ENCODE measurements around the gene ABHD16B. TPM values are rescaled to one million over a fixed set of nuclear protein-coding genes. Genes with fewer than 3 reads are reported as not detected.

The ABHD16B gene
- polyA plus RNA-seq, 1 experiment, result not detected

- H3K27ac ChIP-seq (ENCODE audit: low read depth, low read length), result peak overlapping the region; percentile 47
- H3K9me3 ChIP-seq (ENCODE audit: control insufficient read depth, insufficient read depth, low read length), result no peaks in the 10 kb centered on the region; the same call in 1 of the 2 replicates
- H3K27me3 ChIP-seq (ENCODE audit: control insufficient read depth, insufficient read depth, low read length), result no peaks in the 10 kb centered on the region
- CTCF ChIA-PET, result interaction anchor here (0.7 to 1.0 kb wide), 4 partner anchors 11 to 176 kb away, joined by 3 to 4 read pairs (median 3); no protein-coding TSS in a partner anchor
- TF ChIP-seq CTCF (IDR thresholded peaks at IDR 0.05; ENCODE audit: low read depth, low read length), result peak; percentile 63
- POLR2A ChIA-PET, result interaction anchor here (0.6 to 1.4 kb wide), 2 partner anchors 9 to 12 kb away, joined by 3 to 4 read pairs; no protein-coding TSS in a partner anchor
- peak; percentile 33 for DNase-seq (ENCODE audit: low read depth, low spot score)
- no peak overlapping the region for H3K4me3 ChIP-seq (ENCODE audit: low read depth, low read length)
Observed at GRCh38 chr20:63858393-63859165, 2.7 kb upstream of the ABHD16B start.

GRCh38 chr20:63859166-63859699 is 2.1 kb upstream of the ABHD16B start:
- ChIA-PET POLR2A (interaction anchor here (0.6 to 1.4 kb wide), 2 partner anchors 9 to 12 kb away, joined by 3 to 4 read pairs; no protein-coding TSS in a partner anchor), CTCF (interaction anchor here (0.7 to 1.0 kb wide), 3 partner anchors 12 to 84 kb away, joined by 3 to 4 read pairs (median 3); no protein-coding TSS in a partner anchor)
- Histone ChIP-seq H3K27ac (ENCODE audit: low read depth, low read length) (peak overlapping the region; percentile 31), H3K9me3 (ENCODE audit: control insufficient read depth, insufficient read depth, low read length) (no peaks in the 10 kb centered on the region; the same call in 1 of the 2 replicates), H3K4me3 (ENCODE audit: low read depth, low read length) (no peak overlapping the region), H3K27me3 (ENCODE audit: control insufficient read depth, insufficient read depth, low read length) (no peaks in the 10 kb centered on the region)
- TF ChIP-seq CTCF (IDR thresholded peaks at IDR 0.05; ENCODE audit: low read depth, low read length), result no peak
- no peak for DNase-seq (ENCODE audit: low read depth, low spot score)

DNA sequence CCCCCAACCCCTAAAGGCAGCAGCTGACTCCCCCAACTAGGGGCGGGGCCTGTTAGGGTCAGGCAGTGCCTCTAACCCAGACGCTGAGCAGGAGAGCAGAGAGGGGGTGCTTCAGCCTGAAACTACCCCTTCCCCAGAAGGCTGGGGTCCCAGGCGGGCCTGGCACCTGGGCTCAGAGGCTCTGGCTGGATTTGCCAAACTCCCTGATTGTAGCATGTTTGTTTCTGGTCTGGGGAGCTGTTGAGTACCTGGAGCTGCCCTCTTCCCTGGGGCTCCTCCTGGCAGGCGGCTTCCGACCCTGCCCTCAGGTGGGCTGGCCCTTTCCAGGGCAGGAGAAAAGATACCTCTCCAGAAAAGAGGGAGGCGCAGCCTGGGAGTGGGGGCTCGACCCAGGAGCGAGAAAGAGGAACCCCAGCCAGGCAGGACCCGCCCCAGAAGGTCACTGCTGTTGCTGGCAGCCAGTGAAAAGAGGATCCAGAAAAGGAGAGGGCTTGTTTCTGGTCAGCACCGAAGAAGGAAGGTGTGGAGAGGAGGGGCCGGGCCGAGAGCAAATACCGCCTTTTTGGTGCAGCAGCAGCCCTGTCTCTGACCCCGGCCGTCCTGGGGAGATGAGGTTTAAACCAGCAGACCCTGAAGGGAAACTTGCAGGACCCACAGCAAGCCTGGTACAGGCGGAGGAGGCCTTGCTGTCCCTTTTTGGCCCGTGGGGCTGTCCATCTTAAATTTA is 810 bp upstream of the ABHD16B start:
- peaks cover 2% of the 10 kb centered on the region; the same call in 1 of the 2 replicates for H3K9me3 ChIP-seq (ENCODE audit: control insufficient read depth, insufficient read depth, low read length)
- TF ChIP-seq CTCF (IDR thresholded peaks at IDR 0.05; ENCODE audit: low read depth, low read length), result no peak
- POLR2A ChIA-PET, result no interaction called here
- no peak overlapping the region for H3K4me3 ChIP-seq (ENCODE audit: low read depth, low read length)
- DNase-seq (ENCODE audit: low read depth, low spot score), result no peak
- CTCF ChIA-PET, result no interaction called here
- H3K27me3 ChIP-seq (ENCODE audit: control insufficient read depth, insufficient read depth, low read length), result no peaks in the 10 kb centered on the region
- no peak overlapping the region for H3K27ac ChIP-seq (ENCODE audit: low read depth, low read length)

GRCh38 chr20:63861981-63862901 is 943 bp downstream of the ABHD16B start:
- ChIA-PET CTCF (interaction anchor here (1.0 kb wide), 2 partner anchors 324 to 325 kb away, joined by 3 read pairs; partner anchors contain the start of gene PTK6), POLR2A (no interaction called here)
- TF ChIP-seq CTCF (IDR thresholded peaks at IDR 0.05; ENCODE audit: low read depth, low read length), result no peak
- DNase-seq (ENCODE audit: low read depth, low spot score), result no peak
- Histone ChIP-seq H3K4me3 (ENCODE audit: low read depth, low read length) (no peak overlapping the region), H3K27me3 (ENCODE audit: control insufficient read depth, insufficient read depth, low read length) (no peaks in the 10 kb centered on the region), H3K9me3 (ENCODE audit: control insufficient read depth, insufficient read depth, low read length) (peaks cover 2% of the 10 kb centered on the region; the same call in 1 of the 2 replicates), H3K27ac (ENCODE audit: low read depth, low read length) (no peak overlapping the region)

Measured in AG04450 (cell line).